Stimulated activated effector memory CD8-positive, alpha-beta T cell treated with anti-CD3 and anti-CD28 coated beads, Interleukin-12 subunit alpha, Interleukin-12 subunit beta, amount 100 ng/mL, for 72 hours (primary cell): ENCODE data around the gene CYP1B1.
A peak's percentile ranks its signal among the peaks of the same experiment; 100 is the strongest.

Experiments
- ATAC-seq: fragments of 150-1000 bp; cut with Tn5 transposase; 2 replicates; pipeline ENCODE4 v1.10.0; 2021
- DNase-seq, 2 donors: peaks; one replicate each; pipeline ENCODE4 v3.0.0; 2021 to 2022; ENCODE audit warnings: low spot score in 2 of 2
- H3K27ac Mint-ChIP-seq: one replicate; pipeline ENCODE4 v1.8.0; 2022; ENCODE audit warnings: mild to moderate bottlenecking, mixed read lengths
- H3K36me3 Mint-ChIP-seq: one replicate; pipeline ENCODE4 v1.8.0; 2022; ENCODE audit warnings: mild to moderate bottlenecking, mixed read lengths
- H3K4me1 Mint-ChIP-seq: one replicate; pipeline ENCODE4 v1.8.0; 2022; ENCODE audit warnings: mixed read lengths
- H3K4me3 Mint-ChIP-seq: one replicate; pipeline ENCODE4 v1.8.0; 2022; ENCODE audit warnings: mild to moderate bottlenecking, mixed read lengths
- H3K9me3 Mint-ChIP-seq: one replicate; pipeline ENCODE4 v1.8.0; 2022; ENCODE audit warnings: mixed read lengths

CYP1B1 gene

GRCh38 chr2:38107738-38108410 is 31.9 kb upstream of the CYP1B1 start:
- Mint-ChIP-seq H3K4me3 (no peak overlapping the region), H3K36me3 (no peaks in the 10 kb centered on the region), H3K27ac (no peak overlapping the region), H3K9me3 (no peaks in the 10 kb centered on the region), H3K4me1 (peaks cover 26% of the 10 kb centered on the region)
- ATAC-seq (no peak), DNase-seq (no peak)

GRCh38 chr2:38106405-38107094 is 30.6 kb upstream of the CYP1B1 start:
- peaks cover 26% of the 10 kb centered on the region for H3K4me1 Mint-ChIP-seq
- no peaks in the 10 kb centered on the region for H3K36me3 Mint-ChIP-seq
- peak overlapping the region; percentile 41 for H3K4me3 Mint-ChIP-seq
- H3K9me3 Mint-ChIP-seq: no peaks in the 10 kb centered on the region
- H3K27ac Mint-ChIP-seq: no peak overlapping the region
- DNase-seq (no peak), ATAC-seq (peak; percentile 84)

- ATAC-seq: no peak
- H3K27ac Mint-ChIP-seq: peak overlapping the region; percentile 24
- H3K36me3 Mint-ChIP-seq: no peaks in the 10 kb centered on the region
- H3K4me1 Mint-ChIP-seq: peaks cover 26% of the 10 kb centered on the region
- no peaks in the 10 kb centered on the region for H3K9me3 Mint-ChIP-seq
- peak overlapping the region; percentile 41 for H3K4me3 Mint-ChIP-seq
- DNase-seq: no peak
Observed at GRCh38 chr2:38105922-38106321, 30.0 kb upstream of the CYP1B1 start.

- H3K4me1 Mint-ChIP-seq: peaks cover 26% of the 10 kb centered on the region
Observed at GRCh38 chr2:38104598-38104997, 28.6 kb upstream of the CYP1B1 start.

GRCh38 chr2:38100328-38100727 is 24.4 kb upstream of the CYP1B1 start:
- ATAC-seq (no peak), DNase-seq (no peak)
- H3K27ac Mint-ChIP-seq: no peak overlapping the region
- H3K36me3 Mint-ChIP-seq: no peaks in the 10 kb centered on the region
- peaks cover 19% of the 10 kb centered on the region for H3K4me1 Mint-ChIP-seq
- H3K4me3 Mint-ChIP-seq: no peak overlapping the region
- no peaks in the 10 kb centered on the region for H3K9me3 Mint-ChIP-seq

More at GRCh38 chr2:38104598-38104997, 28.6 kb upstream of the CYP1B1 start:
- H3K9me3 Mint-ChIP-seq: no peaks in the 10 kb centered on the region
- no peaks in the 10 kb centered on the region for H3K36me3 Mint-ChIP-seq
- DNase-seq (no peak), ATAC-seq (no peak)
- no peak overlapping the region for H3K27ac Mint-ChIP-seq
- no peak overlapping the region for H3K4me3 Mint-ChIP-seq

GRCh38 chr2:38099099-38100028 is 23.4 kb upstream of the CYP1B1 start:
- peaks cover 18% of the 10 kb centered on the region for H3K4me1 Mint-ChIP-seq
- H3K36me3 Mint-ChIP-seq: no peaks in the 10 kb centered on the region
- no peak for DNase-seq
- no peak for ATAC-seq
- no peak overlapping the region for H3K4me3 Mint-ChIP-seq
- H3K9me3 Mint-ChIP-seq: no peaks in the 10 kb centered on the region
- no peak overlapping the region for H3K27ac Mint-ChIP-seq

- H3K4me1 Mint-ChIP-seq: peaks cover 18% of the 10 kb centered on the region
- H3K27ac Mint-ChIP-seq: no peak overlapping the region
- H3K9me3 Mint-ChIP-seq: no peaks in the 10 kb centered on the region
- no peaks in the 10 kb centered on the region for H3K36me3 Mint-ChIP-seq
- ATAC-seq (no peak), DNase-seq (no peak)
- peak overlapping the region; percentile 5 for H3K4me3 Mint-ChIP-seq
Observed at GRCh38 chr2:38098421-38099098, 22.6 kb upstream of the CYP1B1 start.

GRCh38 chr2:38097988-38098385 is 22.0 kb upstream of the CYP1B1 start:
- ATAC-seq (no peak), DNase-seq (no peak)
- Mint-ChIP-seq H3K4me3 (peak overlapping the region; percentile 5), H3K27ac (no peak overlapping the region), H3K4me1 (peaks cover 18% of the 10 kb centered on the region), H3K36me3 (no peaks in the 10 kb centered on the region), H3K9me3 (no peaks in the 10 kb centered on the region)

- ATAC-seq (no peak), DNase-seq (no peak)
- H3K27ac Mint-ChIP-seq: no peak overlapping the region
- no peaks in the 10 kb centered on the region for H3K36me3 Mint-ChIP-seq
- H3K4me1 Mint-ChIP-seq: peaks cover 18% of the 10 kb centered on the region
- H3K9me3 Mint-ChIP-seq: no peaks in the 10 kb centered on the region
- no peak overlapping the region for H3K4me3 Mint-ChIP-seq
Observed at GRCh38 chr2:38097258-38097987, 21.5 kb upstream of the CYP1B1 start.

- Mint-ChIP-seq H3K4me3 (no peak overlapping the region), H3K27ac (no peak overlapping the region), H3K9me3 (no peaks in the 10 kb centered on the region), H3K4me1 (peaks cover 18% of the 10 kb centered on the region), H3K36me3 (no peaks in the 10 kb centered on the region)
- peak; percentile 76 for ATAC-seq
- DNase-seq: peak in 1 of 2 donors; percentile 63
Observed at GRCh38 chr2:38095996-38096861, 20.3 kb upstream of the CYP1B1 start.

- peaks cover 18% of the 10 kb centered on the region for H3K4me1 Mint-ChIP-seq
- no peaks in the 10 kb centered on the region for H3K36me3 Mint-ChIP-seq
- H3K4me3 Mint-ChIP-seq: no peak overlapping the region
- H3K9me3 Mint-ChIP-seq: no peaks in the 10 kb centered on the region
- H3K27ac Mint-ChIP-seq: no peak overlapping the region
- ATAC-seq: no peak
- no peak for DNase-seq
Observed at GRCh38 chr2:38095079-38095995, 19.4 kb upstream of the CYP1B1 start.

GRCh38 chr2:38093527-38094165 is 17.7 kb upstream of the CYP1B1 start:
- Mint-ChIP-seq H3K27ac (no peak overlapping the region), H3K36me3 (no peaks in the 10 kb centered on the region), H3K4me1 (peaks cover 13% of the 10 kb centered on the region)

More at GRCh38 chr2:38093527-38094165, 17.7 kb upstream of the CYP1B1 start:
- no peak for DNase-seq
- Mint-ChIP-seq H3K9me3 (no peaks in the 10 kb centered on the region), H3K4me3 (no peak overlapping the region)
- peak; percentile 56 for ATAC-seq
